PC-9 (cell line): ENCODE data around the gene APCDD1. TPM values are rescaled to one million over a fixed set of nuclear protein-coding genes. Genes with fewer than 3 reads are reported as not detected.

Experiments used
- BruUV-seq: library from RNA; stranded (reverse); fragments of 400-500 nt; replicated peaks from 2 replicates; lab custom pipeline; 2021; lab: Mats Ljungman, UMichigan
- CTCF ChIA-PET: fragments of 300-600 bp; sonication (Branson Sonifier 250); formaldehyde crosslinking; loops from one replicate; lab custom pipeline; 2022; ENCODE audit warnings: antibody characterized with exemption; lab: Charles Lee
- POLR2A ChIA-PET: fragments of 300-600 bp; sonication (Branson Sonifier 250); formaldehyde crosslinking; loops from one replicate; lab custom pipeline; 2022; ENCODE audit warnings: antibody characterized with exemption; ENCODE audit not compliant: unreplicated experiment; lab: Charles Lee
- DNase-seq, 2 experiments: peaks; one replicate each; pipeline versions ENCODE4 v3.0.0 to v3.0.0-alpha.2; 2015 to 2022; ENCODE audit warnings: mixed read lengths in 1 of 2
- H2AFZ ChIP-seq: fragments of 200-600 bp; sonication (generic); 2 replicates; pipeline ENCODE4 v1.8.1; 2017; ENCODE audit warnings: antibody characterized with exemption
- H3F3A ChIP-seq: fragments of 200-600 bp; sonication (generic); 2 replicates; pipeline ENCODE4 v1.8.1; 2017; ENCODE audit warnings: antibody characterized with exemption, mild to moderate bottlenecking, low read depth; ENCODE audit not compliant: insufficient read depth
- H3K27ac ChIP-seq: fragments of 200-600 bp; sonication (generic); 2 replicates; pipeline ENCODE4 v1.6.1; 2016; ENCODE audit warnings: mixed run types
- H3K27me3 ChIP-seq: fragments of 200-600 bp; sonication (generic); 2 replicates; pipeline ENCODE4 v1.6.1; 2016; ENCODE audit warnings: low read depth, mixed run types; ENCODE audit not compliant: insufficient read depth
- H3K36me3 ChIP-seq: fragments of 200-600 bp; sonication (generic); 2 replicates; pipeline ENCODE4 v1.6.1; 2016; ENCODE audit warnings: low read depth, mixed run types
- H3K4me1 ChIP-seq: fragments of 200-600 bp; sonication (generic); replicated peaks from 2 replicates; pipeline ENCODE4 v1.6.1; 2016; ENCODE audit warnings: mixed run types; ENCODE audit not compliant: insufficient read depth
- H3K4me2 ChIP-seq: fragments of 200-600 bp; sonication (generic); 2 replicates; pipeline ENCODE4 v1.6.1; 2017; ENCODE audit warnings: mixed run types
- H3K4me3 ChIP-seq: fragments of 200-600 bp; sonication (generic); 2 replicates; pipeline ENCODE4 v1.6.1; 2016; ENCODE audit warnings: mixed run types
- H3K79me2 ChIP-seq: fragments of 200-600 bp; sonication (generic); 2 replicates; pipeline ENCODE4 v1.6.1; 2017; ENCODE audit warnings: low read depth, mixed run types
- H3K9me2 ChIP-seq: fragments of 200-600 bp; sonication (generic); 2 replicates; pipeline ENCODE4 v1.8.1; 2017; ENCODE audit warnings: mild to moderate bottlenecking; ENCODE audit not compliant: insufficient read depth
- H3K9me3 ChIP-seq: fragments of 200-600 bp; sonication (generic); 2 replicates; pipeline ENCODE4 v1.8.1; 2016; ENCODE audit warnings: low read depth; ENCODE audit not compliant: insufficient read depth
- H4K20me1 ChIP-seq: fragments of 200-600 bp; sonication (generic); 2 replicates; pipeline ENCODE4 v1.8.1; 2017; ENCODE audit not compliant: insufficient read depth
- EZH2 ChIP-seq: fragments of 200-600 bp; sonication (generic); IDR thresholded peaks from 2 replicates; pipeline ENCODE4 v1.8.0; 2017; ENCODE audit warnings: antibody characterized with exemption, low read depth
- intact Hi-C: fragments of 100-400 bp; cut with micrococcal nuclease; formaldehyde crosslinking; loops from one replicate; pipeline ENCODE4 v1.10.0; 2022; ENCODE audit not compliant: unreplicated experiment
- total RNA-seq: library from RNA; stranded (reverse); gene quantifications from 2 replicates; pipeline ENCODE4 v1.2.3, GENCODE V29; 2021
- TF ChIP-seq, protein P1 (sequence below): fragments of 200-600 bp; sonication (generic); conservative IDR thresholded peaks from 2 replicates; pipeline ENCODE4 v1.6.1; 2017; ENCODE audit warnings: mixed run types, antibody characterized with exemption, mild to moderate bottlenecking, moderate library complexity

The APCDD1 gene
- total RNA-seq, 1 experiment from 2014 or later: not detected

DNA sequence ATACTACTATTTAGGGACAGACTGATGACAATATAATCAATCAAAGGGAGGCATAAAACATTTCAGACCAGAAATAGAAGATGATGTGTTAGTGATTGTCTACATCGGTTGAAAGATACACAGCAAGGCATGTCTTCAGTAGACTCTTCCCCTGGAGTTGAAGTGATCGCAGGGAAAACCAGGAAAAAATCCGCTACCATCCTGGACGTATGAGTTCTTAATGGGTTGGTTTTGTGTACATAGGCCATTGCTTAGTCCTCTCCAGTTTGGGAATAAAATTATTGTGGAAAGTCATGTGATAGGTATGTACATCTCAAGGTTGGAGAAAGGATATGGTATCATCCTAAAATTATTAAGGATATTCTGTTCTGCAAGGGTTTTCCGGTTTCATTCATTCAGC, 4.3 kb downstream of the APCDD1 start:
- Histone ChIP-seq H3K4me1 (no peaks in the 10 kb centered on the region; the same call in 1 of the 2 replicates), H2AFZ (no peak overlapping the region), H4K20me1 (no peaks in the 10 kb centered on the region), H3K27ac (no peak overlapping the region), H3K79me2 (no peaks in the 10 kb centered on the region), H3F3A (no peaks in the 10 kb centered on the region), H3K9me3 (no peaks in the 10 kb centered on the region), H3K9me2 (no peaks in the 10 kb centered on the region), H3K4me3 (no peak overlapping the region), H3K36me3 (no peaks in the 10 kb centered on the region), H3K27me3 (no peaks in the 10 kb centered on the region), H3K4me2 (no peak overlapping the region)
- ChIA-PET CTCF (no interaction called here), POLR2A (interaction anchor here (0.5 kb wide), 1 partner anchor 1405 kb away, joined by 4 read pairs; no protein-coding TSS in a partner anchor)
- intact Hi-C loops: no loop called here
- no peak for DNase-seq
- BruUV-seq: no TSS peak
- TF ChIP-seq, protein P1, sequence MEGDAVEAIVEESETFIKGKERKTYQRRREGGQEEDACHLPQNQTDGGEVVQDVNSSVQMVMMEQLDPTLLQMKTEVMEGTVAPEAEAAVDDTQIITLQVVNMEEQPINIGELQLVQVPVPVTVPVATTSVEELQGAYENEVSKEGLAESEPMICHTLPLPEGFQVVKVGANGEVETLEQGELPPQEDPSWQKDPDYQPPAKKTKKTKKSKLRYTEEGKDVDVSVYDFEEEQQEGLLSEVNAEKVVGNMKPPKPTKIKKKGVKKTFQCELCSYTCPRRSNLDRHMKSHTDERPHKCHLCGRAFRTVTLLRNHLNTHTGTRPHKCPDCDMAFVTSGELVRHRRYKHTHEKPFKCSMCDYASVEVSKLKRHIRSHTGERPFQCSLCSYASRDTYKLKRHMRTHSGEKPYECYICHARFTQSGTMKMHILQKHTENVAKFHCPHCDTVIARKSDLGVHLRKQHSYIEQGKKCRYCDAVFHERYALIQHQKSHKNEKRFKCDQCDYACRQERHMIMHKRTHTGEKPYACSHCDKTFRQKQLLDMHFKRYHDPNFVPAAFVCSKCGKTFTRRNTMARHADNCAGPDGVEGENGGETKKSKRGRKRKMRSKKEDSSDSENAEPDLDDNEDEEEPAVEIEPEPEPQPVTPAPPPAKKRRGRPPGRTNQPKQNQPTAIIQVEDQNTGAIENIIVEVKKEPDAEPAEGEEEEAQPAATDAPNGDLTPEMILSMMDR: no peak
- no peak for TF ChIP-seq EZH2

DNA sequence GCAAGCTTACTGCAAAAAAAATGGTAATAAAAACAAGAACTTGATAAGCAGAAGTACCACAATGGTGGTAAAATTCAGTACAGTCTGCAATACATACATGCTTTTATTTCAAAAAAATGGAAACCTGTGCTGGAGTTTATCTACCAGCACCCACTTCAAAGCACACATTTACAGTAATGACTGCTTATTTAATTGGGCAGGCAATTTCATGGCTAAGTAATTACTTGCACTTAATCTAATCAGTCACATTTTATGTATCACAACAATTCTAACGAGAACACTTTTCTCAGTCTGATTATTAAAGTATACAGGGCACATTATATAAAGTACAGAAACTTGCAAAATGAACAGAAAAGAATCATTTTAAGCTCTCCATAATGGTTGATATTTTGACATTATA, 5.2 kb downstream of the APCDD1 start:
- Histone ChIP-seq H3K79me2 (no peaks in the 10 kb centered on the region), H3K4me2 (no peak overlapping the region), H2AFZ (no peak overlapping the region), H3K4me3 (no peak overlapping the region), H3K9me2 (no peaks in the 10 kb centered on the region), H3K27me3 (no peaks in the 10 kb centered on the region), H3K9me3 (no peaks in the 10 kb centered on the region), H3F3A (no peaks in the 10 kb centered on the region), H3K4me1 (no peaks in the 10 kb centered on the region; the same call in 1 of the 2 replicates), H3K27ac (no peak overlapping the region), H4K20me1 (no peaks in the 10 kb centered on the region), H3K36me3 (no peaks in the 10 kb centered on the region)
- ChIA-PET CTCF (no interaction called here), POLR2A (no interaction called here)
- intact Hi-C loops: no loop called here
- no peak for DNase-seq
- TF ChIP-seq, protein P1: no peak
- TF ChIP-seq EZH2: no peak
- BruUV-seq: no TSS peak

DNA sequence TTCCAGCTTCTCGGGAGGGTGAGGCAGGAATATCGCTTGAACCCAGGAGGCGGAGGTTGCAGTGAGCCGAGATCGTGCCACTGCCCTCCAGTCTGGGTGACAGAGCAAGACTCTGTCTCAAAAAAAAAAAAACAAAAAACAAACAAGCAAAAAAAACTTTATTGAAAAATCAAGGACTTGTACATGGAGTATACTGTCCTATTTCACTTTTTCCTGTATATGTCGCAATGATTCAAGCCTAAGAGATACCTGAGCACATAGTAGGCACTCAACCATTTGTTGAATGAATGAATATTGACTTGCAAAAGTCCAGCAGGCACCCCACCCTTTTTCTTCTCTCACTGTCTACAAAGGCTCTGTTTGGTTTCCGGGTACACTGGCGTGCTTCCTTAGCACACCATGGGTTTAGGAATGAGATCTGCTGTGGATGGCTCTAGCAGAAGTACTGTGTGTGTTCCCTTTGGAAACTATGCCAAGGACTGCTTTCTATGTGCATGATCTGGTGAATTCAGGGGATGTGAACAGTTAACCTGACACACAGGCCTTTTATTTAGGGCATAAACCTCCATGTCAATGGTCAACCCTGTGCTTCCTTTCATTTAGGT, 6.1 kb downstream of the APCDD1 start:
- Histone ChIP-seq H3K4me2 (no peak overlapping the region), H3K9me2 (no peaks in the 10 kb centered on the region), H3K27ac (no peak overlapping the region), H3K9me3 (no peaks in the 10 kb centered on the region), H3K4me3 (no peak overlapping the region), H3K79me2 (no peaks in the 10 kb centered on the region), H3K4me1 (no peaks in the 10 kb centered on the region; the same call in 1 of the 2 replicates), H3K36me3 (no peaks in the 10 kb centered on the region), H2AFZ (no peak overlapping the region), H3K27me3 (no peaks in the 10 kb centered on the region), H3F3A (no peaks in the 10 kb centered on the region), H4K20me1 (no peaks in the 10 kb centered on the region)
- TF ChIP-seq, protein P1: no peak
- no peak for TF ChIP-seq EZH2
- ChIA-PET CTCF (no interaction called here), POLR2A (no interaction called here)
- intact Hi-C loops: no loop called here
- no TSS peak for BruUV-seq
- no peak for DNase-seq
